RPMI8226 (cell line): ENCODE results near the gene FOXP4.

Experiments
- DNase-seq: peaks from one replicate; pipeline ENCODE4 v3.0.0-alpha.2; 2015

FOXP4 gene

GRCh38 chr6:41548098-41548840, 2.1 kb downstream of the FOXP4 start:
- DNase-seq, result no peak

- no peak for DNase-seq
Measured at GRCh38 chr6:41548841-41549642, 2.9 kb downstream of the FOXP4 start.

- no peak for DNase-seq
Measured at GRCh38 chr6:41549673-41550072, 3.5 kb downstream of the FOXP4 start.

- DNase-seq, result no peak
Measured at GRCh38 chr6:41551086-41551700, 5.0 kb downstream of the FOXP4 start.

GRCh38 chr6:41551857-41552256, 5.7 kb downstream of the FOXP4 start:
- DNase-seq, result no peak

GRCh38 chr6:41552723-41553122, 6.5 kb downstream of the FOXP4 start:
- no peak for DNase-seq

- DNase-seq, result no peak
Measured at GRCh38 chr6:41553405-41553999, 7.3 kb downstream of the FOXP4 start.

- no peak for DNase-seq
Measured at GRCh38 chr6:41555326-41556300, 9.4 kb downstream of the FOXP4 start.

GRCh38 chr6:41557335-41557734, 11.2 kb downstream of the FOXP4 start:
- no peak for DNase-seq

- DNase-seq, result no peak
Measured at GRCh38 chr6:41558033-41558807, 12.0 kb downstream of the FOXP4 start.

- no peak for DNase-seq
Measured at GRCh38 chr6:41559655-41560427, 13.7 kb downstream of the FOXP4 start.

GRCh38 chr6:41560431-41561192, 14.4 kb downstream of the FOXP4 start:
- DNase-seq, result no peak

- no peak for DNase-seq
Measured at GRCh38 chr6:41561416-41561815, 15.2 kb downstream of the FOXP4 start.

- DNase-seq, result no peak
Measured at GRCh38 chr6:41561931-41562911, 16.0 kb downstream of the FOXP4 start.

GRCh38 chr6:41563060-41563776, 17.0 kb downstream of the FOXP4 start:
- no peak for DNase-seq

GRCh38 chr6:41564448-41565142, 18.4 kb downstream of the FOXP4 start:
- no peak for DNase-seq

- no peak for DNase-seq
Measured at GRCh38 chr6:41565701-41566100, 19.5 kb downstream of the FOXP4 start.
